Neutrophil (primary cell): ENCODE data around the gene PLA2G4C.

Experiments
- H3K27ac ChIP-seq: fragments of 200-600 bp; sonication (generic); 2 replicates; pipeline ENCODE4 v1.5.1; 2016; ENCODE audit warnings: mild to moderate bottlenecking, moderate library complexity
- H3K27me3 ChIP-seq: fragments of 200-600 bp; sonication (generic); 2 replicates; pipeline ENCODE4 v1.6.0; 2016; ENCODE audit warnings: mild to moderate bottlenecking
- H3K36me3 ChIP-seq: fragments of 200-600 bp; sonication (generic); 2 replicates; pipeline ENCODE4 v1.5.1; 2017
- H3K4me1 ChIP-seq, 2 experiments: fragments of 200-600 bp in 1 of 2; sonication (generic) in 1 of 2; 1 replicate in 1 of 2; 2 replicates in 1 of 2; pipeline versions ENCODE4 v1.5.1 to v1.6.1; 2013 to 2016; ENCODE audit warnings: low read depth in 1 of 2, low read length in 1 of 2, mild to moderate bottlenecking in 1 of 2, moderate library complexity in 1 of 2; ENCODE audit not compliant: control insufficient read depth in 1 of 2, insufficient read depth in 1 of 2
- H3K4me3 ChIP-seq, 2 experiments: fragments of 200-600 bp in 1 of 2; sonication (generic) in 1 of 2; 1 replicate in 1 of 2; 2 replicates in 1 of 2; pipeline ENCODE4 v1.5.1; 2013 to 2016; ENCODE audit warnings: low read depth in 1 of 2, low read length in 1 of 2, mild to moderate bottlenecking in 1 of 2, moderate library complexity in 1 of 2
- H3K9me3 ChIP-seq: fragments of 200-600 bp; sonication (generic); 2 replicates; pipeline ENCODE4 v1.5.1; 2016
- TF ChIP-seq, protein P1 (sequence below): fragments of 200-600 bp; sonication (generic); IDR thresholded peaks from 2 replicates; pipeline ENCODE4 v1.5.1; 2016; ENCODE audit warnings: antibody characterized with exemption

Gene PLA2G4C

DNA sequence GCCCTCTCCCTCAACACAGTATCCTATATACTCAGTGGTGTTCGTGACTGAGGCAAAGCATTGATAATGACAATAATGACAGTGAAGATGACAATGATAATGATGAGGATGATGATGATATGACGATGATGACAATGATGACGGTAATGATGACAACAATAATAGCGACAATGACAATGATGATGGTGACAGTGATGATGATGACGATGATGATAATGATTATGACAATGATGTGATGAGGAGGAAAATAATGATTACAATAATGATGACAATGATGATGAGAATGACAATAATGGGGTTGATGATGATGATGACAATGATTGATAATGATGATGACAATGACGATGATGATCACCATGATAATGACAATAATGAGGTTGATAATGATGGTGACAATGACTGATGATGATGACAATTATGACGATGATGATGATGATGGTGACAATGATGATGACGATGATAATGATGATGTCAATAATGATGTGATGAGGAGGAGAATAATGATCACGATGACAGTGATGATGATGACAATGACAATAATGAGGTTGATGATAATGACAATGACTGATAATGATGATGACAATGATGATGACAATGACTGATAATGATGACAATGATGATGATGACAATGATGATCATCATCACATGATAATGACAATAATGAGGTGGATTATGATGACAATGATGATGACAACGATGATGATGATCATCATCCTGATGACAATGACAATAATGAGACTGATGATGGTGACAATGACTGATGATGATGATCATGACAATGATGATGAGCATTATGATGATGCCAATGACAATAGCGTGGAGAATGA, 99.5 kb downstream of the PLA2G4C start:
- TF ChIP-seq, protein P1, sequence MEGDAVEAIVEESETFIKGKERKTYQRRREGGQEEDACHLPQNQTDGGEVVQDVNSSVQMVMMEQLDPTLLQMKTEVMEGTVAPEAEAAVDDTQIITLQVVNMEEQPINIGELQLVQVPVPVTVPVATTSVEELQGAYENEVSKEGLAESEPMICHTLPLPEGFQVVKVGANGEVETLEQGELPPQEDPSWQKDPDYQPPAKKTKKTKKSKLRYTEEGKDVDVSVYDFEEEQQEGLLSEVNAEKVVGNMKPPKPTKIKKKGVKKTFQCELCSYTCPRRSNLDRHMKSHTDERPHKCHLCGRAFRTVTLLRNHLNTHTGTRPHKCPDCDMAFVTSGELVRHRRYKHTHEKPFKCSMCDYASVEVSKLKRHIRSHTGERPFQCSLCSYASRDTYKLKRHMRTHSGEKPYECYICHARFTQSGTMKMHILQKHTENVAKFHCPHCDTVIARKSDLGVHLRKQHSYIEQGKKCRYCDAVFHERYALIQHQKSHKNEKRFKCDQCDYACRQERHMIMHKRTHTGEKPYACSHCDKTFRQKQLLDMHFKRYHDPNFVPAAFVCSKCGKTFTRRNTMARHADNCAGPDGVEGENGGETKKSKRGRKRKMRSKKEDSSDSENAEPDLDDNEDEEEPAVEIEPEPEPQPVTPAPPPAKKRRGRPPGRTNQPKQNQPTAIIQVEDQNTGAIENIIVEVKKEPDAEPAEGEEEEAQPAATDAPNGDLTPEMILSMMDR, result no peak
- no peak overlapping the region for H3K4me3 ChIP-seq
- H3K9me3 ChIP-seq, result no peaks in the 10 kb centered on the region
- H3K27ac ChIP-seq, result no peak overlapping the region
- H3K4me1 ChIP-seq, result no peaks in the 10 kb centered on the region
- H3K27me3 ChIP-seq, result no peaks in the 10 kb centered on the region
- no peaks in the 10 kb centered on the region for H3K36me3 ChIP-seq

DNA sequence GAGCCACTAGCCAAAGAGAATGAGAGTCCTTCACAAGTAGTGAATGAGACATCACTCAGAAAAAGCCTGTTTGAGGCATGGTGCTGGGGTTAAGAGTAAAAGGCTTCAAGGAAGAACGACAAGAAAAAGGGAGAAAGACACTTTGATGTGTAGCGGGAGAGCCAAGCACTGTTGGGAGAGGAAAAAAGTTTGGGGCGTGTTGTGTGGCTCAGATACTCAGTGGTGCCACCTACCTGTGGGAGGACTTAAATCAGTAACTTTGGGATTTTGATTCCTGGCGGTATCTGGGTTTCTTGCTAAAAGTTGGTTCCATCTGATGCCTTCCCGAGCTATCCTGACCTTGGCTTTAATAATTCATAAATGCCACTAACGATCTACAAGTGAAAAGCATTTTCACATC, 103.9 kb downstream of the PLA2G4C start:
- no peak overlapping the region for H3K4me3 ChIP-seq
- H3K27me3 ChIP-seq, result no peaks in the 10 kb centered on the region
- TF ChIP-seq, protein P1, result no peak
- H3K27ac ChIP-seq, result no peak overlapping the region
- no peaks in the 10 kb centered on the region for H3K36me3 ChIP-seq
- no peaks in the 10 kb centered on the region for H3K9me3 ChIP-seq
- H3K4me1 ChIP-seq, result no peaks in the 10 kb centered on the region

DNA sequence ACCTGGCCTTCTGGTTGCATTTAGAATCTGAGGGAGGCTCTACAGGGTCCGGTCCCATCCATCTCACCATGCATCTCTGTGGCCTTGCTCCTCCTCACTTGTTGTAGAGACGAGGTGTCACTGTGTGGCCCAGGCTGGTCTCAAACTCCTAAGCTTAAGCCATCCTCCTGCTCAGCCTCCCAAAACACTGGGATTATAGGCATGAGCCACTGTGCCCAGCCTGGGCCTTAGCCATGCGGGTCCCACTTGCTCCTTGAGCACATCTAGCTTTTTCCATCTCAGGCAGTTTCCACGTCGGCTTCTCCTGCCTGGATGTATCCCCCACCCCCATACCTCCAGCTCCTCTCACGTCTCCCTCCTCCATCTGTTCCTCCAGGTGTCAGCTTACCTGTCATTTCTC, 106.4 kb downstream of the PLA2G4C start:
- Histone ChIP-seq H3K27ac (no peak overlapping the region), H3K36me3 (no peaks in the 10 kb centered on the region), H3K27me3 (no peaks in the 10 kb centered on the region), H3K4me1 (no peaks in the 10 kb centered on the region), H3K9me3 (no peaks in the 10 kb centered on the region), H3K4me3 (no peak overlapping the region)
- TF ChIP-seq, protein P1, result no peak

DNA sequence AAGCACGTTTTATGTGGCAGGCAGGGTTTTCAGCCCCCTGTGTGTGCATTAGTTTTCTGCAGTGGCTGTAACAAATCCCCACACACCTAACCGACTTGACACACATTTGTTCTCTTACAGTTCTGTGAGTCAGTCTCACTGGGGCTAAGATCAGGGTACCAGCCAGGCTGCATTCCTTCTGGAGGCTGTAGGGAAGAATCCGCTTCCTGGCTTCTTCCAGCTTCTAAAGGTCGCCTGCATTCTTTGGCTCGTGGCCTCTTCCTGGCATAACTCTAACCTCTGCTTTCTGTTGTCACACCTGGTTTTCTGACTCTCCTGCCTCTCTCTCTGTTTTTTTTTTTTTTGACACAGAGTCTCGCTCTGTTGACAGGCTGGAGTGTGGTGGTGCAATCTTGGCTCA, 109.8 kb downstream of the PLA2G4C start:
- Histone ChIP-seq H3K9me3 (no peaks in the 10 kb centered on the region), H3K4me1 (no peaks in the 10 kb centered on the region), H3K4me3 (no peak overlapping the region), H3K27ac (no peak overlapping the region), H3K27me3 (no peaks in the 10 kb centered on the region), H3K36me3 (no peaks in the 10 kb centered on the region)
- TF ChIP-seq, protein P1, result no peak

DNA sequence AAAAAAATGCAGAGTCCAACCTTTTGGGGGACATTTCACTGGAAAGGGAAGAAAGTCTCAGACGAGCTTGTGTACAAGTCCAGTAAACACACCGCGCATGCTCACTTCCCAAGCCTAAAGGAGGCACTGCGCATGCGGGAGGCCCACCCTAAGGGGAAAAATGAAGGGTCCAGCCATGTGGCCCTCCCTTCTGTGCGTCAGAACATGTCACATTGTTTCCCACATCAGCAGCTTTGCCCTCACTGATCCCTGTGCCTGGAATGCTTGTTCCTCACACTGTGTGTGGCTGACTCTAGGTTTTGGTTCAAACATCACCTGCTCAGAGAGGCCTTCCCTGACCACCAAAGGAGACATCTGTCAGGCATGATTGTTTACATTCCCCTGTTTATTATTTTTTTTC, 111.8 kb downstream of the PLA2G4C start:
- TF ChIP-seq, protein P1, result no peak
- Histone ChIP-seq H3K4me3 (no peak overlapping the region), H3K9me3 (no peaks in the 10 kb centered on the region), H3K27me3 (peaks cover 5% of the 10 kb centered on the region), H3K4me1 (no peaks in the 10 kb centered on the region), H3K36me3 (no peaks in the 10 kb centered on the region), H3K27ac (no peak overlapping the region)
